IMR-90 (cell line): ENCODE results near the gene IL17C.

Experiments
- CTCF ChIP-seq: conservative IDR thresholded peaks from 2 replicates; pipeline ENCODE4 v1.5.1; 2012; ENCODE audit warnings: mild to moderate bottlenecking, low read depth, low read length, improper control_type of control experiment
- RAD21 ChIP-seq: IDR thresholded peaks from 2 replicates; pipeline ENCODE4 v1.6.1; 2012; ENCODE audit warnings: low read length, improper control_type of control experiment

GRCh38 chr16:88618182-88618955, 20.0 kb upstream of the IL17C start:
- no peak for TF ChIP-seq CTCF
- no peak for TF ChIP-seq RAD21
